ENCODE results near the gene HOXC5. TPM values are rescaled to one million over a fixed set of nuclear protein-coding genes. Genes with fewer than 3 reads are reported as not detected.

The HOXC5 gene
- total RNA-seq, 1 donor: 0.43 TPM

GRCh38 chr12:53986686-53987483 is 46.0 kb upstream of the HOXC5 start:
- no peak for DNase-seq (ENCODE audit: low read depth)
- no peak for TF ChIP-seq CTCF (IDR thresholded peaks at IDR 0.05; ENCODE audit: insufficient read depth, low read depth, low read length)
- peak overlapping the region; percentile 64 for H3K4me3 ChIP-seq (ENCODE audit: low read depth, low read length)

- no peak for DNase-seq (ENCODE audit: low read depth)
- peak overlapping the region; percentile 64 for H3K4me3 ChIP-seq (ENCODE audit: low read depth, low read length)
- TF ChIP-seq CTCF (IDR thresholded peaks at IDR 0.05; ENCODE audit: insufficient read depth, low read depth, low read length): no peak
Measured at GRCh38 chr12:53987787-53988230, 45.0 kb upstream of the HOXC5 start.

- peak overlapping the region; percentile 46 for H3K4me3 ChIP-seq (ENCODE audit: low read depth, low read length)
- TF ChIP-seq CTCF (IDR thresholded peaks at IDR 0.05; ENCODE audit: insufficient read depth, low read depth, low read length): no peak
- DNase-seq (ENCODE audit: low read depth): no peak
Measured at GRCh38 chr12:53988541-53989226, 44.2 kb upstream of the HOXC5 start.

GRCh38 chr12:53989227-53990113 is 43.4 kb upstream of the HOXC5 start:
- peak overlapping the region; percentile 46 for H3K4me3 ChIP-seq (ENCODE audit: low read depth, low read length)
- DNase-seq (ENCODE audit: low read depth): peak; percentile 82
- TF ChIP-seq CTCF (IDR thresholded peaks at IDR 0.05; ENCODE audit: insufficient read depth, low read depth, low read length): peak; percentile 63

GRCh38 chr12:53990311-53991076 is 42.4 kb upstream of the HOXC5 start:
- H3K4me3 ChIP-seq (ENCODE audit: low read depth, low read length): no peak overlapping the region
- no peak for DNase-seq (ENCODE audit: low read depth)
- no peak for TF ChIP-seq CTCF (IDR thresholded peaks at IDR 0.05; ENCODE audit: insufficient read depth, low read depth, low read length)

- no peak for DNase-seq (ENCODE audit: low read depth)
- TF ChIP-seq CTCF (IDR thresholded peaks at IDR 0.05; ENCODE audit: insufficient read depth, low read depth, low read length): no peak
- no peak overlapping the region for H3K4me3 ChIP-seq (ENCODE audit: low read depth, low read length)
Measured at GRCh38 chr12:53991077-53991460, 41.8 kb upstream of the HOXC5 start.

Data from fibroblast of villous mesenchyme (primary cell).